ENCODE results near the gene ANTKMT. TPM values are rescaled to one million over a fixed set of nuclear protein-coding genes. Genes with fewer than 3 reads are reported as not detected.
"Not testable (repeated sequence)": the region's sequence is repeated elsewhere in the genome, so short reads cannot be mapped to it uniquely, and the experiment has no call there.

Gene ANTKMT
- total RNA-seq, 1 donor from 2014 or later, result 7.5 TPM

DNA sequence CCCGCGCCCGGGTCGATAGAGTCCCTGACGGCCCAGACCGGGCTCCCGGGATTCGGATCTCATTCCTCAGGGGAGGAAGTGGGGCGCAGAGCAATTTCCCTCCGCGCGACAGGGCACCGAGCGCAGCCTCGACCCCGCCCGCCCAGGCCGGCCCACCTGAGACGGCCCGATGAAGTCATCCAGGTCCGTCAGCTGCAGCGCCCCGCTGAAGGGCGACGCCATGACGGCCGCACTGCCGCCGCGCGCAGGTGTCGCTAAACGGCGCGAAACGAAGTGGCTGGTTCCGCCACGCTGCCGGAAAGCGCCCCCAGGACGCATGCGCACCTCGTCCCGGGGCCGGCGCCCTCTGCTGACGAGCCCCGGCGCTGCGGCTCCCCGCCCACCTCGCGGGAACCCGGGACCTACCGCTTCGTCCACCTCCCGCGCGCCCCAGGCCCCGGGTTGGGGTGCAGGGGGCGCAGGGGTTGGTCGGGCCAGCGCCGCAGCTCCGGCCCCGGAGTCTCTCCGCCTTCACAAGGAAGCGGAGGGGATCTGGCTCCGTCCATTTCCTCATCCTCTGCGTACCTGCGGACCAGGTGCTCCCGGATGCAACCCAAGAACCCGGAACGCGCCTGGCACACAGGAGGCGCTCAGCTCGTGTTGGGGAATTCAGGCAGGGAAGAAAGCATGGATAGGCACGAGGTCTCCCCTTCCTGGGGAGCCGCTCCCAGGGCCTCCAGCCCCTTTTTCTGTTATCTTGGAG, 20.0 kb downstream of the ANTKMT start, which contains the start of gene CIAO3:
CIAO3 (minus strand) TSS at position 234 of the 742 bp plus-strand sequence; CDS start at position 222, 12 bp downstream.
- Histone ChIP-seq H2AFZ (replicated peaks) (peak within 1 kb of the TSS; percentile 83), H3K27ac (no peak within 1 kb of the TSS), H3K4me2 (peak within 1 kb of the TSS; percentile 98), H4K20me1 (ENCODE audit: low read depth) (no peaks in the 10 kb centered on the region), H3F3A (ENCODE audit: low read depth) (peaks cover 4% of the 10 kb centered on the region), H3K4me3 (peak within 1 kb of the TSS; percentile 95), H3K9ac (peak within 1 kb of the TSS; percentile 71), H3K79me2 (ENCODE audit: low read depth) (peaks cover 8% of the 10 kb centered on the region), H3K27me3 (no peaks in the 10 kb centered on the region), H3K36me3 (no peaks in the 10 kb centered on the region), H3K4me1 (peaks cover 5% of the 10 kb centered on the region), H3K9me3 (ENCODE audit: low read depth) (no peaks in the 10 kb centered on the region)
- Mint-ChIP-seq H3K27ac (no peak within 1 kb of the TSS), H3K36me3 (peaks cover 2% of the 10 kb centered on the region), H3K4me1 (peaks cover 8% of the 10 kb centered on the region), H3K27me3 (ENCODE audit: insufficient read depth, low read depth) (peaks cover 3% of the 10 kb centered on the region), H3K9me3 (no peaks in the 10 kb centered on the region), H3K4me3 (peak within 1 kb of the TSS; percentile 90)
- peak; percentile 97 for DNase-seq (ENCODE audit: low spot score)
- no peak for TF ChIP-seq EZH2phosphoT487 (IDR thresholded peaks at IDR 0.05)
- TF ChIP-seq, protein P1, sequence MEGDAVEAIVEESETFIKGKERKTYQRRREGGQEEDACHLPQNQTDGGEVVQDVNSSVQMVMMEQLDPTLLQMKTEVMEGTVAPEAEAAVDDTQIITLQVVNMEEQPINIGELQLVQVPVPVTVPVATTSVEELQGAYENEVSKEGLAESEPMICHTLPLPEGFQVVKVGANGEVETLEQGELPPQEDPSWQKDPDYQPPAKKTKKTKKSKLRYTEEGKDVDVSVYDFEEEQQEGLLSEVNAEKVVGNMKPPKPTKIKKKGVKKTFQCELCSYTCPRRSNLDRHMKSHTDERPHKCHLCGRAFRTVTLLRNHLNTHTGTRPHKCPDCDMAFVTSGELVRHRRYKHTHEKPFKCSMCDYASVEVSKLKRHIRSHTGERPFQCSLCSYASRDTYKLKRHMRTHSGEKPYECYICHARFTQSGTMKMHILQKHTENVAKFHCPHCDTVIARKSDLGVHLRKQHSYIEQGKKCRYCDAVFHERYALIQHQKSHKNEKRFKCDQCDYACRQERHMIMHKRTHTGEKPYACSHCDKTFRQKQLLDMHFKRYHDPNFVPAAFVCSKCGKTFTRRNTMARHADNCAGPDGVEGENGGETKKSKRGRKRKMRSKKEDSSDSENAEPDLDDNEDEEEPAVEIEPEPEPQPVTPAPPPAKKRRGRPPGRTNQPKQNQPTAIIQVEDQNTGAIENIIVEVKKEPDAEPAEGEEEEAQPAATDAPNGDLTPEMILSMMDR (IDR thresholded peaks at IDR 0.05), result peak; percentile 89

DNA sequence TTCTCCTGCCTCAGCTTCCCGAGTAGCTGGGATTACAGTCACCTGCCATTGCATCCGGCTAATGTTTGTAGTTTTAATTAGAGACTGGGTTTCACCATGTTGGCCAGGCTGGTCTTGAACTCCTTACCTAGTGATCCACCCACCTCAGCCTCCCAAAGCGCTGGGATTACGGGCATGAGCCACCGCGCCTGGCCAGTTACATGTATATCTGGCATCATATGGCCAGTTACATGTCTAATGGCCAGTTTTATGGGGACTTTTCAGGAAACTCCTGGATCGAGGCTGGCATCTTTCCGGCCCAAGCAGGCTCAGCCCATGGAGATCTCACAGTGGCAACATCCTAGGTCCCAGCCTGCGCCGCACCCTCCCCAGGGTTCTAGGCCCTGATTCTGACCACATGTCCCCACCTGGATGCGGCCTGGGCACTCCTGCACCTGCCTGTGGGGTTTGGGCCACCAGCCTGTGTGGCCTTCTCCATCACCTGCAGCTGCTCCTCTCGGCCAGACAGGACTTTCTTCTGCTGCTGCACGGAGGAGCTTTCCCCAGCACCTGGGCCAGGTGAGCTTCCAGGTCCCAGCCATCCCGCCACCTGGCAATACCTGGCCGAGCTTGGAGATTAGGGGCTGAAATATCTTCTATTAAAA, 21.2 kb downstream of the ANTKMT start:
- TF ChIP-seq, protein P1 (IDR thresholded peaks at IDR 0.05), result no peak
- TF ChIP-seq EZH2 (IDR thresholded peaks at IDR 0.05) (no peak), EZH2phosphoT487 (IDR thresholded peaks at IDR 0.05) (no peak)
- Histone ChIP-seq H3K27me3 (no peaks in the 10 kb centered on the region), H3F3A (ENCODE audit: low read depth) (peaks cover 4% of the 10 kb centered on the region), H3K4me2 (no peak overlapping the region), H3K79me2 (ENCODE audit: low read depth) (peaks cover 8% of the 10 kb centered on the region), H3K4me1 (peaks cover 5% of the 10 kb centered on the region), H3K4me3 (no peak overlapping the region), H4K20me1 (ENCODE audit: low read depth) (no peaks in the 10 kb centered on the region), H3K9ac (no peak overlapping the region), H3K36me3 (no peaks in the 10 kb centered on the region), H3K27ac (no peak overlapping the region), H2AFZ (replicated peaks) (no peak overlapping the region), H3K9me3 (ENCODE audit: low read depth) (no peaks in the 10 kb centered on the region)
- H3K27ac Mint-ChIP-seq, result no peak overlapping the region
- H3K4me1 Mint-ChIP-seq, result peaks cover 10% of the 10 kb centered on the region
- peak overlapping the region; percentile 90 for H3K4me3 Mint-ChIP-seq
- no peak for DNase-seq (ENCODE audit: low spot score)
- peaks cover 3% of the 10 kb centered on the region for H3K27me3 Mint-ChIP-seq (ENCODE audit: insufficient read depth, low read depth)
- H3K9me3 Mint-ChIP-seq, result no peaks in the 10 kb centered on the region
- H3K36me3 Mint-ChIP-seq, result peaks cover 2% of the 10 kb centered on the region

DNA sequence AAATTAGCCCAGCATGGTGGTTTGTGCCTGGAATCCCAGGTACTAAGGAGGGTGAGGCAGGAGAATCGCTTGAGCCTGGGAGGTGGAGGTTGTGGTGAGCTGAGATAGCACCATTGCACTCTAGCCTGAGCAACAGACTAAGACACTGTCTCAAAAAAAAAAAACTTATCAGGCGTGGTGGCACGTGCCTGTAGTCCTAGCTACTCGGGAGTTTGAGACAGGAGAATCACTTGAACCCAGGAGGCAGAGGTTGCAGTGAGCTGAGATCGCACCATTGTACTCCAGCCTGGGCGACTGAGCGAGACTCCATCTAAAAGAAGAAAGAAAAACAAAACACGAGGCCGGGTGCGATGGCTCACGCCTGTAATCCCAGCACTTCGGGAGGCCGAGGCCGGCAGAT, 21.9 kb downstream of the ANTKMT start:
- not testable (repeated sequence) for H3F3A ChIP-seq (ENCODE audit: low read depth); DNase-seq (ENCODE audit: low spot score); H3K4me3 ChIP-seq; H3K27me3 ChIP-seq; H3K36me3 Mint-ChIP-seq; H3K4me2 ChIP-seq; H3K27ac Mint-ChIP-seq; H3K79me2 ChIP-seq (ENCODE audit: low read depth); H3K36me3 ChIP-seq; H3K27me3 Mint-ChIP-seq (ENCODE audit: insufficient read depth, low read depth); H3K4me1 ChIP-seq; H3K9ac ChIP-seq; H2AFZ ChIP-seq (replicated peaks); H3K4me3 Mint-ChIP-seq; H3K9me3 Mint-ChIP-seq; H3K27ac ChIP-seq; H4K20me1 ChIP-seq (ENCODE audit: low read depth); H3K9me3 ChIP-seq (ENCODE audit: low read depth)
- peaks cover 10% of the 10 kb centered on the region for H3K4me1 Mint-ChIP-seq
